Muscle layer of colon (tissue), 2 donors: ENCODE results near the gene BMP8B.
"Not testable (repeated sequence)": the region's sequence is repeated elsewhere in the genome, so short reads cannot be mapped to it uniquely, and the experiment has no call there.

Experiments
- H3K27ac ChIP-seq: one replicate; pipeline ENCODE4 v1.7.0; 2013; ENCODE audit warnings: low read depth, mild to moderate bottlenecking, low read length, moderate library complexity
- H3K27me3 ChIP-seq, 2 donors: one replicate each; pipeline ENCODE4 v1.7.0; 2013; ENCODE audit warnings: low read length in 2 of 2, mild to moderate bottlenecking in 2 of 2; ENCODE audit not compliant: insufficient read depth in 2 of 2, control insufficient read depth in 1 of 2
- H3K36me3 ChIP-seq: one replicate; pipeline ENCODE4 v1.7.0; 2013; ENCODE audit warnings: mild to moderate bottlenecking, low read length; ENCODE audit not compliant: insufficient read depth
- H3K4me1 ChIP-seq: one replicate; pipeline ENCODE4 v1.7.0; 2013; ENCODE audit warnings: mild to moderate bottlenecking, low read length; ENCODE audit not compliant: insufficient read depth
- H3K4me3 ChIP-seq, 2 donors: one replicate each; pipeline ENCODE4 v1.7.0; 2013; ENCODE audit warnings: low read length in 2 of 2, low read depth in 1 of 2, mild to moderate bottlenecking in 1 of 2, moderate library complexity in 1 of 2
- H3K9ac ChIP-seq: one replicate; pipeline ENCODE4 v1.7.0; 2013; ENCODE audit warnings: low read length
- H3K9me3 ChIP-seq: one replicate; pipeline ENCODE4 v1.7.0; 2013; ENCODE audit warnings: mild to moderate bottlenecking, low read length
- donor health status: abdominal sarcoma.
- donor health status: Adenocarcinoma of cecum.

The BMP8B gene

DNA sequence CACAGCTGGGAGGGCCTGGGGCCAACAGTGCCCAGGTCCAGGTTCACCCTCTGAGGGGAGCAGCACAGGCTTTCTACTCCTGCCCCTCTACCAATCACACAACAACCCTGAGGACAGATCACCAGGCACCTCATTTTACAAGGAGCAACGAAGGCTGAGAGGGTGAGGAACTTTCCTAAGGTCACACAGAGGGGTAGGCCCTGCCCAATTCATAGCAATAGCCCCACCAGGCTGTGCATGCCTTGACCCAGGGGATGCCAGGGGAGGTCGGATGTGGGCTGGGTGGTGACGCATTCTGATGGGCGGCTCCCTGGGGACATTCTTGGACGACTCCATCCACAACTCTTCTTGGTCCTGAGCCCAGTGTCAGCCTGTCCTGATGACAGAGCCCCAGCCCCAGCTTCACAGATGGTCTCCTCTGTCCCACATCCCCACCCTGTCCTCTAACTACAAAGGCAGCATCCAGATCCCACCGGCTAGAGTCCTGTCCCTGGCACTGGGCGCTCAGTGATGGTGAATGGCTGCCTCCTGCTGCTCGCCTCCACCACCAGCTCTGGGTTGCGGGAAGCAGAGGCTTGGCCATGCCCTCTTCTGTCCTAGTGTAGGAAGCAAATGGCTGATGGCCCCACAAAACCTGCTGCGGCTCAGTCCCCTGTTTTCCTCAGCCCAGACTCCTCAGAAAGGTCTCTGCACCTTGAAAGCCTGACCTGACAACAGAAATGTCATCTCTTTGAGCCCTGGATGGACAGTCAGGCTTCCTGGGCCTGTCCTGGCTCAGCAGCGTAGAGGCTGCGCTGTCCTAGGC is 2.2 kb downstream of the BMP8B start:
- not testable (repeated sequence) for H3K4me1 ChIP-seq, H3K27me3 ChIP-seq, H3K9me3 ChIP-seq, H3K9ac ChIP-seq, H3K4me3 ChIP-seq, H3K36me3 ChIP-seq, H3K27ac ChIP-seq

DNA sequence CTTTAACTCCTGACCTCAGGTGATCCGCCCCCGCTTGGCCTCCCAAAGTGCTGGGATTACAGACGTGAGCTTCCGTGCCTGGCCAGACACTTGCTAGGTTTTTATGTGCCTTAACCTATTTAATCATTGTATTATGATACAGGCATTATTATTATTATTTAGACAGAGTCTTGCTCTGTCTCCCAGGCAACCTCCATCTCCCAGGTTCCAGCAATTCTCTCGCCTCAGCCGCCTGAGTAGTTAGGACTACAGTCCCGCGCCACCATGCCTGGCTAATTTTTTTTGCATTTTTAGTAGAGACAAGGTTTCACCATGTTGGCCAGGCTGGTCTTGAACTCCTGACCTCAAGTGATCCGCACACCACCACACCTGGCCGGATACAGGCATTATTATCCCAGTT is 6.0 kb downstream of the BMP8B start:
- H3K4me1 ChIP-seq, H3K9me3 ChIP-seq, H3K36me3 ChIP-seq, H3K27ac ChIP-seq, H3K4me3 ChIP-seq, H3K27me3 ChIP-seq, H3K9ac ChIP-seq: not testable (repeated sequence)

DNA sequence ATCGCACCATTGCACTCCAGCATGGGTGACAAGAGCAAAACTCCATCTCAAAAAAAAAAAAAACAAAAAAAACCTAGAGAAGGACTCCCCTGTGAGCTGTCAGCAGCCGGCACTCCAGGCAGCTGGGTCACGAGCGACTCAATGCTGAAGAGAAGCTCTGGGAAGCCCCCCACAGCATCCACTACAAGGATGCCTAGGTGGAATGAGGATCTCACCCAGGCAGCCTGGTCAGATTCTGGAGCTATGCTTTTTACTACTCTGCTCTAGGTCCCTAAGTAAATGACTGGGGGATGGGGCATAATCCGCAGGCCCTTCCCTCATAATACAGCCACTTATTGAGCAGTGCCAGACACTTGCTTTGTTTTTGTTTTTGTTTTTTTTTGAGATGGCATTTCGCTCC is 6.6 kb downstream of the BMP8B start:
- Histone ChIP-seq H3K4me3 (no peak overlapping the region), H3K27me3 (no peaks in the 10 kb centered on the region), H3K9ac (no peak overlapping the region), H3K36me3 (no peaks in the 10 kb centered on the region), H3K4me1 (no peaks in the 10 kb centered on the region), H3K27ac (no peak overlapping the region), H3K9me3 (no peaks in the 10 kb centered on the region)

DNA sequence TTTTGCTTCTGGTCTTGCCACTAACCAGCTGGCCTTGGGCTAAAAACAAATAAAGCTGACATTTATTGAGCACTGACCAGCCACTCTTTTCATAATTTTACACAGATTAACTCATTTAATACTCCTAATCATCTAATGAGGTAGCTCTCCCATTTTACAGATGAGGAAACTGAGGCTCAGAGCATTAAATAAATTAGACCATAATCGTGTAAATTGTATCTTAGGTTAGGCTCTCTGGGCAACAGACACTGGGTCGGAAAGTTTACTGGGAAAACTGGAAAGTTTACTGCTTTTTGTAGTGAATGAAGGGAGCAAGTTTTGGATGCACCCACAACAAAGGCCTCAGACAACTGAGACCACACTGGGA is 7.3 kb downstream of the BMP8B start:
- H3K27ac ChIP-seq: no peak overlapping the region
- no peaks in the 10 kb centered on the region for H3K4me1 ChIP-seq
- H3K27me3 ChIP-seq: no peaks in the 10 kb centered on the region
- no peak overlapping the region for H3K9ac ChIP-seq
- no peak overlapping the region for H3K4me3 ChIP-seq
- H3K9me3 ChIP-seq: no peaks in the 10 kb centered on the region
- H3K36me3 ChIP-seq: no peaks in the 10 kb centered on the region

DNA sequence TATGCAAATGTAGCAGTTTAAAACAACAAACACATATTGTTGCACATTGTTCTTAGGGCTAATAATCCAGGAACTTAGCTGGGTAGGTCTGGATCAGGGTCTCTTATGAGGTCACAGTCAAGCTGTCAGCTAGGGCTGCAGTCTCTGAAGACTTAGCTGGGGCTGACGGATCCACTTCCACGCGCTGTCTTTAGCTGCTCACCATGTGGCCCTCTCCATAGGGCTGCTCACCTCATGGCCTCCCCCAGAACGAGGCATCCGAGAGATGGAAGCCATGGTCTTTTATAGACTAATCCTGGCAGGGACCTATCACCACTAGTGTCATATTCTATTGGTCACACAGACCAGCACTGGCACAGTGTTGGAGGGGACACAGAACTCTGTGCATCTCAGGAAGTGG is 8.8 kb downstream of the BMP8B start:
- no peaks in the 10 kb centered on the region for H3K4me1 ChIP-seq
- no peak overlapping the region for H3K9ac ChIP-seq

DNA sequence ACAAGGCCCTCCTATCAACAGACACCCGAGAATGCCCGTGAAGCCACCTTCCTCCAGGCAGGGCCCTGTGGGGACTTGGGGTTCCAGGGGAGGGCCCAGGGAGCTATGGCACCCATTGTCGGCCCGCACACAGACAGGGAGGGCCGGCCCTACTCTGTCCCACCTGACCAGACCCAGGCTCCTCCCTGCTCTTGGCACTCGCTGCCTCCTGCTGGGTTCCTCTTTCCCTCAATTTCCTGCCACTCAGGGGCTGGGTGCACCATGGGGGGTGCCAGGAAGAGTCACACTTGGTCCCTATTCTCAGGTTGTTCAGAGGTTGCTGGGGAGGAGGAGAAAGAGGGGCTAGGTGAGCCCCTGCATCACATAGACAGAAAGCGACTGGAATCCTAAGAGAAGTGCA is 9.5 kb downstream of the BMP8B start:
- H3K27ac ChIP-seq: no peak overlapping the region
- no peaks in the 10 kb centered on the region for H3K9me3 ChIP-seq
- no peaks in the 10 kb centered on the region for H3K27me3 ChIP-seq
- H3K36me3 ChIP-seq: no peaks in the 10 kb centered on the region
- H3K9ac ChIP-seq: no peak overlapping the region
- H3K4me3 ChIP-seq: no peak overlapping the region
- H3K4me1 ChIP-seq: no peaks in the 10 kb centered on the region

More for the DNA sequence above, 8.8 kb downstream of the BMP8B start:
- Histone ChIP-seq H3K9me3 (no peaks in the 10 kb centered on the region), H3K27ac (no peak overlapping the region), H3K36me3 (no peaks in the 10 kb centered on the region), H3K4me3 (no peak overlapping the region), H3K27me3 (no peaks in the 10 kb centered on the region)

DNA sequence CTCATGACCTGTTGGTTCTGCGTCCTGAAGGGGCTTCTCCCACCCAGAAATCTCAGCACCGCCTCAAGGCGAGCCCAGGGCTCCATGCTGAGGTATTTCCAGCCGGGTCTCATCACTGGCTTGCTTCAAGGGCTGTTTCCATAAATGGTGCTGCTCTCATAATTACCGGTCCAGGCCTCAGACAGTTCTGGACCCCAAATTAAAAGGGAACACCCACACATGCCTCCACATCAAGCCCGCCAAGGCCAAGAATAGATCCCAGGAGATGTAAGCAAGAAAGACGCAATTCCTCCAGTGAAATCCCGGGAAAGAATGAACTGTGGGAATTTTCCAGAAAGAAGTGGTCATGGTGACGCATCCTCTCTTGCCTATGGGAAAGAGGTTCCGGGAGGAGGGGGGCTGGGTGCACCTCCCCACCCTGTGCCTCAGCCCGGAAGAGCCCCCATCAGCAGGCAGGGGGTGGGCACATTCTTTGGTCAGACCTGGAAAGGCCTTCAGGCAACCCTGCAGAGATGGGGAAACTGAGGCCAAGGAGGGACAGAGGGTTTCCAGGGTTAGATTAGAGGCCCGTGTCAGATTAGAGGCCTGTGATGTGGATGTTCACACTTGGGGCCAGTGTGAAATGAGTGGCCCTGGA is 10.1 kb downstream of the BMP8B start:
- H3K9ac ChIP-seq, H3K27me3 ChIP-seq, H3K36me3 ChIP-seq, H3K9me3 ChIP-seq, H3K4me1 ChIP-seq, H3K4me3 ChIP-seq, H3K27ac ChIP-seq: not testable (repeated sequence)

DNA sequence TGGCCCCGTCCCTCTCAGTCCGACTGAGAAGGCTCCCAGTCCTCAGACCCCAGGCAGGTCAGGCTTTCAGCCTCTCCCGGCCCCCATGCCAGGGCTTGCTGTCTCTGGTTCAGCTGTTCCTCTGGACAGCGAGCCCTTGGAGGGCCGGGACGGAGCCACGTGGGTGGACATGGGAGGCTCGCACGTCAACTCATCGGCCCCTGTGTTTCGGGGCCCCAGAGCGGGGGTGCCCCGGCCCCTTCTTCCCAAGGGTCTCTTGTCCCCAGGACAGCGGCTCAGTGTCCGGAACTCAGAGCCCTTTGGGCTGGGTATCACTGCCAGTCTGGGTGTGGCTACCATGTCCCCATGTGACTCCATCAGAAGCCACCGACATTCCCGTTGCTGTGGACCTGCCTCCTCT is 10.8 kb downstream of the BMP8B start:
- H3K4me1 ChIP-seq, H3K4me3 ChIP-seq, H3K36me3 ChIP-seq, H3K9ac ChIP-seq, H3K27ac ChIP-seq, H3K9me3 ChIP-seq, H3K27me3 ChIP-seq: not testable (repeated sequence)

DNA sequence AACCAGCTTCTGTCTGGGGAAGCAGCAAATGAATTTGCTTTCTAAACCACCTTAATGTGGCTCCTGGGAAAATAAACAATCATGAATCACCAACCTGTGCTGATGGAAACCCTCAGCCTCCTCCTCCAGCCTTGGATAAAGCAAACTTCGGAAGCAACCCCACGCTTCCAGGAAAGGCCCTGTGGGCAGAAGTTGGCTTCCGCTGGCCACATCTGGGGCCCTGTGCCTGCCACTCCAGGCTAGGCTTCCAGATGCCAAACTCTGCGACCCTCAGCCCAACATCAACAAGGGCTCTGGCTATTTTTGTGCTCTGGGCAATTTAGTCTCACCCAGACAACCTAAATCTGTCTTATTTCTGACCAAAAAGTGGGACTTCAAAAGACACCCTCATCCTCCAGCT is 11.4 kb downstream of the BMP8B start:
- no peak overlapping the region for H3K4me3 ChIP-seq
- no peaks in the 10 kb centered on the region for H3K4me1 ChIP-seq
- H3K27me3 ChIP-seq: no peaks in the 10 kb centered on the region
- H3K36me3 ChIP-seq: no peaks in the 10 kb centered on the region
- no peaks in the 10 kb centered on the region for H3K9me3 ChIP-seq
- H3K9ac ChIP-seq: no peak overlapping the region
- no peak overlapping the region for H3K27ac ChIP-seq

DNA sequence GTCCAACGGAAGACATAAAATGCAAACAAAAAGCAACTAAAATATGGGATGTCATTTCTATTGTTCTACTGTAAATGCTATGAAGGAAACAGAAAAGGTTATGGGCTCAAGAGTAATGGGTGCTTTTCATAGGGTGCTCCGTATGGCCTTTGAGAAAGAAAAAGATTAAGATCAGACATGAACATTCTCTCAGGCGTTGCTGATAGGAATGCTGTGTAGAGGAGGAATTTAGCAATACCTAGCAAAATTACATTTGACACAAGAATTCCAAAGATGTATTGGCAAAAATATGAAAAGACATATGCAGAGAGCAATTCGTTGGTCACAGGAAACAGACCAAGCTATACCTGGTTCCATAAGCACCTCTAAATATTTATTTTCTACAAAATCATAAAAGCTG is 11.8 kb downstream of the BMP8B start:
- no peak overlapping the region for H3K4me3 ChIP-seq
- H3K27me3 ChIP-seq: no peaks in the 10 kb centered on the region
- H3K9me3 ChIP-seq: no peaks in the 10 kb centered on the region
- H3K36me3 ChIP-seq: no peaks in the 10 kb centered on the region
- H3K4me1 ChIP-seq: no peaks in the 10 kb centered on the region
- H3K27ac ChIP-seq: no peak overlapping the region
- H3K9ac ChIP-seq: no peak overlapping the region

DNA sequence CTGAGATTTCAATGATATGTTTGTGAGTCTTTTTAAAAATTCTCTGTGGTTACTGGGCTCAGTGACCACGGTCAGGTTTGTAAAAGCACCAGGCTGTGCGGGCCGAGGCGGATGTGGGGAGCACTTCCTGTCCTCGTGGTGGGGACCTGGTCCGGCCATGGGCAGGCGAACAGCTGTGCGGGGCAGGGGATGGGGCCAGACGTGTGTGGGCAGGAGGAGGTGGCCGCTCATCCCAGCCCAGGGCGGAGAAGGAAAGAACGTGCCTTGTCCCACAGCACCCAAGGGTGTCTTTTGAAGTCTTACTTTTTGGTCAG is 12.3 kb downstream of the BMP8B start:
- no peak overlapping the region for H3K27ac ChIP-seq
- no peak overlapping the region for H3K9ac ChIP-seq
- H3K36me3 ChIP-seq: no peaks in the 10 kb centered on the region
- H3K4me1 ChIP-seq: no peaks in the 10 kb centered on the region
- no peaks in the 10 kb centered on the region for H3K9me3 ChIP-seq
- H3K27me3 ChIP-seq: no peaks in the 10 kb centered on the region
- H3K4me3 ChIP-seq: no peak overlapping the region

DNA sequence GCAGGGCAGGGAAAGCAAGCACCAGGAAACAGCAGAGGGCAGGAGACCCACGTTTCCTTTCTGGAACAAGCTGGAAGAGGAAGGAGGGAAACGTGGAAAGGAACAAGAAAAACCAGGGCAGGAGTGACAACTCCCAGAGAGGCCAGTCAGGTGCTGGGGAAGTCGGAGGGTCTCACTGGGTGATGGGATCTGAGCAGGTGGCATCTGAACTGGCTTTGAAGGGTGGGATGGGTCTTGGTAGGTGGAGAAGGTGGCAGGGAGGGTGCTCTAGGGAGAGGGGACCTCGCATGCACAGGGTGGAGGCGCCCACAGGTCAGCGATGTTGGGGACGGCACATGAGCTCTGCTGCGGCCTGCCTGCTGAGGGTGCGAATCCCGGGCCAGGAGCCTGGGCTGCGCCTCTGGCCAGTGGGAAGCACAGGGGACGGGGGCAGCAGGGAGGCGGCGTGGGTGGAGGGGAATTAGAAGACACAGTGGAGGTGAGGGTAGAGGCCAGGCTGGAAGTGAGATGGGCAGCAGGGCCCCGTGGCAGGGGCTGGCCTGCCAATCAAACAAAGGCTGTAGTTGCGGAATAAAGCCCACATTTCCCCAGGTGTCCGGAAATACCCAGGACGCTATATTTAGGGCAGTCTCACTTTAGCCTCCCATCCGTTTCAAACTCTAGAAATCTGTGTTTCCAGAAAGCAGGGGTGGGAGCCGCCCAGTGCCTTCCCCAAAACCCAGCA is 12.8 kb downstream of the BMP8B start:
- H3K4me3 ChIP-seq, H3K9ac ChIP-seq, H3K9me3 ChIP-seq, H3K4me1 ChIP-seq, H3K27ac ChIP-seq, H3K27me3 ChIP-seq, H3K36me3 ChIP-seq: not testable (repeated sequence)
